DOHH2 (cell line): ENCODE results near the gene MLLT3.

Experiments used
- H3F3A ChIP-seq: fragments of 200-600 bp; sonication (generic), shearing (Covaris generic); 2 replicates; pipeline ENCODE4 v1.6.0; 2016; ENCODE audit warnings: antibody characterized with exemption, mild to moderate bottlenecking; ENCODE audit not compliant: control insufficient read depth, insufficient read depth
- H3K27ac ChIP-seq: fragments of 200-600 bp; sonication (generic); 2 replicates; pipeline ENCODE4 v1.5.1; 2014; ENCODE audit warnings: low read depth, mild to moderate bottlenecking, low read length, moderate library complexity
- H3K27me3 ChIP-seq: fragments of 200-600 bp; sonication (generic); 2 replicates; pipeline ENCODE4 v1.6.1; 2014; ENCODE audit warnings: mild to moderate bottlenecking, low read length, mixed read lengths; ENCODE audit not compliant: control insufficient read depth
- H3K36me3 ChIP-seq: fragments of 200-600 bp; sonication (generic); 2 replicates; pipeline ENCODE4 v1.6.1; 2014; ENCODE audit warnings: mild to moderate bottlenecking, low read length, moderate library complexity, mixed read lengths; ENCODE audit not compliant: control insufficient read depth
- H3K4me1 ChIP-seq: fragments of 200-600 bp; sonication (generic); 2 replicates; pipeline ENCODE4 v1.6.1; 2014; ENCODE audit warnings: mild to moderate bottlenecking, low read length, mixed read lengths; ENCODE audit not compliant: control insufficient read depth
- H3K4me2 ChIP-seq: fragments of 200-600 bp; sonication (generic); 2 replicates; pipeline ENCODE4 v1.6.0; 2014; ENCODE audit warnings: mild to moderate bottlenecking, low read length, moderate library complexity
- H3K4me3 ChIP-seq: fragments of 200-600 bp; sonication (generic); 2 replicates; pipeline ENCODE4 v1.5.1; 2014; ENCODE audit warnings: mild to moderate bottlenecking, low read length, mixed read lengths
- H3K79me2 ChIP-seq: fragments of 200-600 bp; sonication (generic); 2 replicates; pipeline ENCODE4 v1.6.1; 2014; ENCODE audit warnings: mild to moderate bottlenecking, low read length, mixed read lengths; ENCODE audit not compliant: control insufficient read depth
- H3K9me2 ChIP-seq: fragments of 200-600 bp; sonication (generic); replicated peaks from 2 replicates; pipeline ENCODE4 v1.6.1; 2014; ENCODE audit warnings: mild to moderate bottlenecking, low read length, mixed read lengths; ENCODE audit not compliant: control insufficient read depth
- H3K9me3 ChIP-seq: fragments of 200-600 bp; sonication (generic); 2 replicates; pipeline ENCODE4 v1.6.1; 2014; ENCODE audit warnings: antibody characterized with exemption, low read length, mixed read lengths; ENCODE audit not compliant: control insufficient read depth, insufficient read depth
- H4K20me1 ChIP-seq: fragments of 200-600 bp; sonication (generic); 2 replicates; pipeline ENCODE4 v1.6.0; 2014; ENCODE audit warnings: low read depth, mild to moderate bottlenecking, antibody characterized with exemption, low read length, moderate library complexity; ENCODE audit not compliant: control insufficient read depth, insufficient read depth
- EZH2phosphoT487 ChIP-seq: fragments of 200-600 bp; sonication (generic); IDR thresholded peaks from 2 replicates; pipeline ENCODE4 v1.6.1; 2017; ENCODE audit warnings: borderline replicate concordance, mild to moderate bottlenecking, antibody characterized with exemption, low read length, moderate library complexity, mixed read lengths
- TF ChIP-seq, protein P1 (sequence below): fragments of 200-600 bp; sonication (generic); IDR thresholded peaks from one replicate; pipeline ENCODE4 v1.5.1; 2014; ENCODE audit warnings: antibody characterized with exemption, mild to moderate bottlenecking, low read depth, low read length; ENCODE audit not compliant: poor library complexity, severe bottlenecking

MLLT3 gene

DNA sequence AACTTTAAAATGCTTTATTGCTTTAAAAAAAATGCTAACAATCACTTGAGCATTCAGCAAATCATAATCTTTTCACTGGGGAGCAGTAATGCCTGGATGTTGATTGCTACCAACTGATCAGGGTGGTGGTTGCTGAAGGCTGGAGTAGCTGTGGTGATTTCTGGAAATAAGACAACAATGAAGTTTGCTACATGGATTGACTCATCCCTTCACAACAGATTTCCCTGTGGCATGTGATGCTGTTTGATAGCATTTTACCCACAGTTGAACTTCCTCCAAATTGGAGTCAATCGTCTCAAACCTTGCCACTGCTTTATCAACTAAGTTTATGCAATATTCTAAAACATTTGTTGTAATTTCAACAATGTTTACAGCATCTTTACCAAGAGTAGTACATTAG is 83.3 kb downstream of the MLLT3 start:
- no peaks in the 10 kb centered on the region for H3F3A ChIP-seq
- TF ChIP-seq EZH2phosphoT487: no peak
- TF ChIP-seq, protein P1, sequence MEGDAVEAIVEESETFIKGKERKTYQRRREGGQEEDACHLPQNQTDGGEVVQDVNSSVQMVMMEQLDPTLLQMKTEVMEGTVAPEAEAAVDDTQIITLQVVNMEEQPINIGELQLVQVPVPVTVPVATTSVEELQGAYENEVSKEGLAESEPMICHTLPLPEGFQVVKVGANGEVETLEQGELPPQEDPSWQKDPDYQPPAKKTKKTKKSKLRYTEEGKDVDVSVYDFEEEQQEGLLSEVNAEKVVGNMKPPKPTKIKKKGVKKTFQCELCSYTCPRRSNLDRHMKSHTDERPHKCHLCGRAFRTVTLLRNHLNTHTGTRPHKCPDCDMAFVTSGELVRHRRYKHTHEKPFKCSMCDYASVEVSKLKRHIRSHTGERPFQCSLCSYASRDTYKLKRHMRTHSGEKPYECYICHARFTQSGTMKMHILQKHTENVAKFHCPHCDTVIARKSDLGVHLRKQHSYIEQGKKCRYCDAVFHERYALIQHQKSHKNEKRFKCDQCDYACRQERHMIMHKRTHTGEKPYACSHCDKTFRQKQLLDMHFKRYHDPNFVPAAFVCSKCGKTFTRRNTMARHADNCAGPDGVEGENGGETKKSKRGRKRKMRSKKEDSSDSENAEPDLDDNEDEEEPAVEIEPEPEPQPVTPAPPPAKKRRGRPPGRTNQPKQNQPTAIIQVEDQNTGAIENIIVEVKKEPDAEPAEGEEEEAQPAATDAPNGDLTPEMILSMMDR: no peak

DNA sequence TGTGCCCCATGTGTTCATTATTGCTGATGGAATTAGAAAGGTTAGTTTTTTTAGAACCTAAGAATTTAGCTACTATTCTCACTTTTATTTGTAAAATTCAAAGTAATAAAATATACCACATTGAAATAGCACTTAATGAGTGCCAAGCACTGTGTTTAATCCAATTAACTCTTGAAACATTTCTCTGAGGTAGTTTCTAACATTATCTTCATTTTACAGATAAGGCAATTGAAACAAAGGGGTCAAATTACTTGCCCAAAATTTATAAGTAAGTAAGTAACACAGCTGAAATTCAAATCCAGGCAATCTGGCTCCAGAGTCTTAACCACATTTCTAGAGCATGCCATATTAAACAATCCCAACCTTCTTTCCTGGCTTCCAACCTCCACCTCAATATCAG is 84.2 kb downstream of the MLLT3 start:
- Histone ChIP-seq H3K79me2 (no peaks in the 10 kb centered on the region), H3K36me3 (no peaks in the 10 kb centered on the region), H3K9me3 (peaks cover 15% of the 10 kb centered on the region), H3F3A (no peaks in the 10 kb centered on the region), H3K9me2 (no peaks in the 10 kb centered on the region), H3K4me1 (no peaks in the 10 kb centered on the region), H3K27ac (no peak overlapping the region), H3K4me2 (no peak overlapping the region), H3K4me3 (no peak overlapping the region), H4K20me1 (0 out of 2 replicates have a peak, but pooled peaks cover 3% of the 10 kb centered on the region), H3K27me3 (no peaks in the 10 kb centered on the region)
- TF ChIP-seq, protein P1: no peak
- no peak for TF ChIP-seq EZH2phosphoT487

More for the DNA sequence above, 83.3 kb downstream of the MLLT3 start:
- Histone ChIP-seq H3K9me2 (no peaks in the 10 kb centered on the region), H3K27ac (no peak overlapping the region), H3K9me3 (peaks cover 15% of the 10 kb centered on the region), H4K20me1 (0 out of 2 replicates have a peak, but pooled peaks cover 3% of the 10 kb centered on the region), H3K4me3 (no peak overlapping the region), H3K4me1 (no peaks in the 10 kb centered on the region), H3K36me3 (no peaks in the 10 kb centered on the region), H3K4me2 (no peak overlapping the region), H3K27me3 (no peaks in the 10 kb centered on the region), H3K79me2 (no peaks in the 10 kb centered on the region)

DNA sequence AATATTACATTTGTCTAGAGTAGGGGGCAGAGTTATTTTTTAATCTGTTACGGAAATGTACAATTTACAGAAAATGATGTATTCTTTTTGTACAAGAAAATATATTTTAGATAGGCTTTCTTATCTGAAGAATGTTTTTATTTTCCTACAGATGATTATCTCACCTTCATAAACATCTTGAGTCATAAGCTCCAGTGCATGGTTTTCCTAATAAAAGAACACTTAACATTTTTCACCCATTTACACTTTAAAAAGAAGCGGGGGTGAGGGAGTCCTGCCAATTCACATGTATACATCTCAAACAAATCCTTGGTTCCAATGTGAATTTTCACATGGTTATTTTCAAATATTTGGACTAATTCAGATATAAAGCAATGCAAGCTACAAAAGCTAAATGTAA is 85.0 kb downstream of the MLLT3 start:
- Histone ChIP-seq H3F3A (no peaks in the 10 kb centered on the region), H3K36me3 (no peaks in the 10 kb centered on the region), H3K4me1 (no peaks in the 10 kb centered on the region), H3K27ac (no peak overlapping the region), H3K27me3 (no peaks in the 10 kb centered on the region), H3K4me3 (no peak overlapping the region), H3K9me3 (peaks cover 15% of the 10 kb centered on the region), H3K4me2 (no peak overlapping the region), H3K79me2 (no peaks in the 10 kb centered on the region), H4K20me1 (0 out of 2 replicates have a peak, but pooled peaks cover 3% of the 10 kb centered on the region), H3K9me2 (no peaks in the 10 kb centered on the region)
- no peak for TF ChIP-seq EZH2phosphoT487
- TF ChIP-seq, protein P1: no peak
